CD4-positive, alpha-beta T cell treated with Interleukin-21 for 1 hour (primary cell): ENCODE results near the gene ACSL3.
"Not testable (repeated sequence)": the region's sequence is repeated elsewhere in the genome, so short reads cannot be mapped to it uniquely, and the experiment has no call there.

Source experiments
- DNase-seq: peaks from one replicate; pipeline ENCODE4 v3.0.0-alpha.2; 2020

ACSL3 gene

DNA sequence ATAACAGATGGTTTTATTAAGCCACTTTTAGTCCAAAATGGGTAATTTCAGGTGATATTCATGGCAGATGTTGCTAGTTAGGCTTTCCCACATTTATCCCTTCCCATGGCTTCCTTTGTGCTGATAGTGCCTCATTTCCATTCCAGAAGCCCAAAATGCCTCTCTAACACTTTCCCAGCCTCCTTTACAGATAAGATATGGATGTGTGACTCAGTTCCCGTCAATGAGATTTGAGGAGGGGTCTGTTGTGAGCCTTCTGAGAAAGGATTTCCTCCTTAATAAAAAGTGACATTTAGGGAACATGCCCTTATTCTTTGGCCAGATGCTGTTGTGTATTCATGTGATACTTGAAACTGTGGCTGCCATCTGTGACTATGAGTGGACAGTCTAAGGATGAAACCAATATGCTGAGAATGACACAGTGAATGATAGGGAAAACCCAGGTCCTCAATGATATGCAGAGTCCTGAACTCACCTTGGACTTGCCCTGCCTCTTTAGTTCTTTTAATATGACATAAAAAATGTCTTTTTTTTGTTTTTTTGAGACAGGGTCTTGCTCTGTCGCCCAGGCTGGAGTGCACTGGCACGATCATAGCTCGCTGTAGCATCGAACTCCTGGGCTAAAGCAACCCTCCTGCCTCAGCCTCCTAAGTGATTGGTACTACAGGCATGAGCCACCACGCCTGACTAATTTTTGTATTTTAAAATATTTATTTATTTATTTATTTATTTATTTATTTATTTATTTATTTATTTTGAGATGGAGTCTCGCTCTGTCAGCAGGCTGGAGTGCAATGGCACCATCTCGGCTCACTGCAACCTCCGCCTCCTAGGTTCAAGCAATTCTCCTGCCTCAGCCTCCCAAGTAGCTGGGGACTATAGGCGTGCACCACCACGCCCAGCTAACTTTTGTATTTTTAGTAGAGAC is 5.8 kb upstream of the ACSL3 start:
- DNase-seq: no peak

DNA sequence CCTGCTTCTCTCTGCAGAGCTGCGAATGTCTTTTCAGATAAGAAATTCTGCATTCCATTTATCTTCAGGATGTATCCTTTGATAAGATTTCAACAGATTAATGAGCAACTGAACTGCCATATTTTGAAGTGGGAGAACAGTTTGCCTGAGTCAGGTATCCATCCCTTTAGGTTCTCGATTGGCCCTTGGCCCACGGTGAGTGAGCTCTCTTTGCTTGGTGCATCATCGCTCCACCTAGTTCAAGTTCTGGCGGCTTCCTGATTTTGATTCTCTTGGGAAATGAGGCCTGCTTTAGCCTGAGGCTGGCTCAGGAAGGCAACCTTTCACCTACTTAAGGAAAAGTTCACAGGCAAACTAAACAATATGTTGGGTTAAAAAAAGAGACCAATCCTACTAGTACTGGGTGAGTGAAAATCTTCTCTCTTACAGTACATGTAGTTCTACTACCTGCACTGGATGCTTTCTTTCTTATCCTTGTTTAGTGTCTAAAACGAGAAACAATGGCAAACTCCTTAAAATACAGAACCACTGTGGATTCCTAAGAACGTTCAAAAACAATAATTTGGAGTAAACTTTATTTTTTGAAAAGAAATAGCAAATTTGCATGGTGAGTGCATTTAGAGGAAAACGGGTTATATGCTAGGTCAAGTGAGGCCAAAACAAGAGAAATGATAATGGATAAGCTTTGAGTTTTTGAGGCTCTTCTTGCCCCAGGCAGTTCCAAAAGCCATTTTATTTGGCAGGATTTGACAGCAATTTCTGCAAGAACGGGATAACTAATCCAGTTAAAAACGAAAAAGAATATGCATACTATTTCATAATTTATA is 837 bp upstream of the ACSL3 start:
- no peak for DNase-seq

DNA sequence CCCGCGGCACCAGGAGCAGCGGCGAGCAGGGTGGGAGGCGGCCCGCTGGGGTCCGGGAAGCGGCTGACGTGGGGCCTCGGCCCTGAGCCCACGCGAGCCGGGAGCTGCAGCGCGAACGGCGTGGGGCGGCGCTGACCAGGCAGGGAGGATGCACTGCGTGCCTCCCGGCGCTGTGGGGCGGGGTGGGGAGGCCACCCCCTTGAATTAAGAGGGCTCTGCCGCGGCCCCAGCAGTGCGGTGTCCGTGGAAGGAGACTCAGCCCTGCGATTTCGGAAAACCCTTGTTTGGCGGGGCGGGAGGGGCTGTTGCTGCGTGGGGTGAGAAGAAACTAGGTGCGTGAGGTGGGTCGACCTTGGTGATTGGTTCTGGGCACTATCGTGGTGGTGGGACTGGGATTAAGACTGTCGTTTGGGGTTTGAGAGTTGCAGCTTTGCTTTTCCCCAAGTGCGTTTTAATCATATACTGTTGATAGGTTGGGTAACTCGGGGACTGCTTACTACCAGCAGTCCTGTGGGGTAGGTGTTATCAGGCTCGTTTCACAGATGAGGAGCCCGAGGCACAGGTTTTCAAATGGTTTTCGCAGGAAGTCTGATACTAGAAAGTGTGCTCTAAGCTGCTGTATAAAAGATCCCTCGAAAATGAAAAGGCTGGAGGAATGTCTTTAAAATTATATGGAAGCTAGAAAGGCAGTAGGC is 722 bp downstream of the ACSL3 start:
- DNase-seq: peak; percentile 47

DNA sequence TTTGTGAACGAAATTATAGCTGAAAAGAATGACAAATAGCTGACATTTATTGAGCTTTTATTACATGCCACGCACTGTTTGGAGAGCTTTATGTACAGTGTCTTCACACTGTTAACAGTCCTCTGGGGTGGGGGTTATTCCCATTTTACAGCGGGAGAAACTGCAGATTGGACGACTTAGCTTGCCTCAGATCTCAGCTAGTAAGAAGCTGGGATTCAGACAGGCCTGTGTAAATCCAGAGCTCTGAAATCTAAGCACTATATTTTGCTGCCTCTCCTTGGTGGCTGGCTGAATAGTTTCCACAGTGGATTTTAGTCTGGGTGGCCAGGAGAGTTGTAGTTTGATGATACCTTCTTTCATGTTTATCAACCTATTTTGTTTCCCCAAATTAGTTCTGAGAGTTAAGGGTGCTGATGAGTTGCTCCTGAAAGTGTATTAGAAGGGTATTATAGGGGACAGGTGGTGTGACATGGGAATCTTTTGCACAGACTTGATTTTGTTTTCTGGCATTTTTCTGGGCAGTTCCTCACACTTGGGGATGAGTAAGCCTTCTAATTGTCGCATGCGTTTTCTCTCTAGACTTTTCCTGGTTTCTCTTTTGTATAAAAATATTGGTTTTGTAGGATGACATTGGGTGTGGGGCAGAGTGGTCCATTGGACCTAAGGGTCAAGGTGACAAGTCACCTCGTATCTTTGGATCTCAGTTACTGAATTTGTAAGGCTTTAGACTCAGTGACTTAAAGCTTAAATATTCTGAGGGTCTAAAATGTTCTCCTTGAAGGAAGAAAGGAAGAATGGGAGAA is 1.5 kb downstream of the ACSL3 start:
- no peak for DNase-seq

DNA sequence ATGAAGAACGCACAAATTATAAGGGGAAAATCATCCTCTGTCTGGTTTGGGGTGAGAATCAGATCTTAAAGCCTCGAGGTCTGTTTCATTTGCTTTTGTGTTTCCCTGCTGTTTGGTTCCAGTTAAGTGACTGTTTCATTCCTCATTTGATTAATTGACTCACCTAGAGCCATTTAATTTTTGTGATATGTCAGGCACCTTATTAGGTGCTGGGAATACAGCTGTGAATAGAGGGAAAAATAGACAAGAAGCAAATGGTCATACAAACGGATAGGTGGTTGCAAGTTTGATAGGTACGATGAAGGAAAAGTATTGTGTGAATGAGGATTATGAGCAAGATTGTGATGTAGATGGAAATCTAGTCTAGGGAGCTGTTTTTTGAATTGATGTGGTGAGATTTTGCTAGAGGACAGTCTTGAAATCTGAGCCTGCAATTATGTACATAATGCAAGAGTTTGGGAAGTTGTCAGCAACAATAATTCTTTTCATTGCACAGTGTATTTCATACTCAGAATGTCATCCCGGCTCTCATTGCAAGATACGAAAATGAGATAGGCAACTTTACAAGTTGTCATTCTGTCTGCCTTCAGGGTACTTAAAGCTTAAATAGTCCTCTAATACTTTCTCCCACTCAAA is 2.2 kb downstream of the ACSL3 start:
- DNase-seq: no peak

DNA sequence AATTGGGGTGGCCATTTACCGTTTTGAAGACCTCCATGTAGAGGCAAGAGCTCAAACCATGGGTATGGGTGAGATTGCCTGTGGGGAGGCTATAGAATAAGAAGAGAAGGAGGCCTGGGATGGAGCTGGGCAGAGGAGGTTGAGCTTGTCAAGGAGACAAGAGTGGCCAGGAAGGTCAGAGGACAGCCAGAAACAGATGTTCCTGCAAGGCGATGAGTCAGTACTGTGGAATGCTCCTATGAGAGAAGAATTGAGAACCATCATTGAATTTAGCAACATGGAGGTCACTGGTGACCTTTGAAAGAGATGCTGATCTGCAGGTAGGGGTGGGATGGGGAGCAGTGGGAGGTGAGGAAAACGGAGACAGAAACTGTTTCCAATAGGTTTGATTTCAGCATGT is 3.5 kb downstream of the ACSL3 start:
- DNase-seq: no peak

DNA sequence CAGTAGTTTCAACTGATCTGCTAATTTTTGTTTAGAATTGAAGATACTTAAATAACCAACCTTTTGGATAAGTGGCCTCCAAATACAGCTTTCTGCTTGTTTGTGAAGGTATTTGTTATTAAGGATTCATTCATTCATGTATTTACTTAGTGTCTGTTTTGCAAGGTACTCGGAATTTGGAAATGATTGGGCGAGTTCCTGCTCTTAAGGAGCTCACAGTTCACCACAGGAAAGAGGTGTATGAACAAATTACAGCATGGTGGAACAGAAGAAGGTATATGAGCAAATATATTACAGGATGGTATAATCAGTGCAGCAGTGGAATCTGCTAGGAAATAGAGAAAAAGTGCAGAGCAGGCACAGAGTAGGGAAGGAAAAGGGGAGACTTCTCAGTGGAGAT is 4.5 kb downstream of the ACSL3 start:
- no peak for DNase-seq

DNA sequence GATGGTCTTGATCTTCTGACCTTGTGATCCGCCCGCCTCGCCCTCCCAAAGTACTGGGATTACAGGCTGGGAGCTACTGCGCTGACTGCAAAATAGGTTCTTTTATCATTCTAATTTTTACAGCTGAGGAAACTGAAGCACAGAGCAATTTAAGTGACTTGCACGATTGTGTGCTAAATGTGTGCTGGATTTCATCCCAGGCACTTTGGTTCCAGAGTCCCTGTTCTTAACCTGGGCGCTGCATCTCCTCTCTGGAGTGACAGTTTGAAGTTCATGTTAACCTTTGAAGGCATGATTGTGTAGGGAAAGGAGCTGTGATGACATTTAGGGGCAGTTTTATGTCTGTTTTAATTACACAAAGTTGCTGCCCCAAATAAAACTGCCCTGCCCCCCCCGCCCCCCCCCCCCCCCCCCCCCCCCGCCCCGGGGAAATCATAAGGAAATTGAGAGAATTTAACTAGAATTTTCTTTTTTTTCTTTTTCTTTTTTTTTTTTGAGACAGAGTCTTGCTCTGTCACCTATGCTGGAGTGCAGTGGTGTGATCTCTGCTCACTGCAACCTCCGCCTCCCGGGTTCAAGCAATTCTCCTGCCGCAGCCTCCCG is 5.6 kb downstream of the ACSL3 start:
- no peak for DNase-seq

DNA sequence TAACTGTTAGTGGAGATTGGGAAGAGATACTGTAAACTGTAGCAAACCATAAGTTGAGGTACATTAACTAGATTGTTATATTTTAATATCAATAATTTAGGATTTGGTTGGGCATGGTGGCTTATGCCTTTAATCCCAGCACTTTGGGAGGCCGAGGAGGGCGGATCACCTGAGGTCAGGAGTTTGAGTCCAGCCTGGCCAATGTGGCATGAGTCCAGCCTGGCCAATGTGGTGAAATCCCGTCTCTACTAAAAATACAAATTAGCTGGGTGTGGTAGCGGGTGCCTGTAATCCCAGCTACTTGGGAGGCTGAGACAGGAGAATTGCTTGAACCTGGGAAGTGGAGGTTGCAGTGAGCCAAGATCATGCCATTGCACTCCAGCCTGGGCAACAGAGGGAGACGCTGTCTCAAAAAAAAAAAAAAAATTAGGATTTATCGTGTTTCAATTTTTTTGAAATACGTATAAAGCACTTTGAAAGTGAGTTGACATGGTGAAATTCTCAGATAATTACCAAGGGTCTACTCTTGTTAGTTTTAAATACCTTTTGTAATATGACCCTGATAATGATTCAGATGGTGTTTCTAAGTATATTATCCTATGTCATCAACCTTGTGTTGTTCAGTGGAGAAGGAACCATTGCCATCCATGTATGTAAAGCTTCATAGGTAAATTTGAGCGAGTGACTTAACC is 7.9 kb downstream of the ACSL3 start:
- not testable (repeated sequence) for DNase-seq

DNA sequence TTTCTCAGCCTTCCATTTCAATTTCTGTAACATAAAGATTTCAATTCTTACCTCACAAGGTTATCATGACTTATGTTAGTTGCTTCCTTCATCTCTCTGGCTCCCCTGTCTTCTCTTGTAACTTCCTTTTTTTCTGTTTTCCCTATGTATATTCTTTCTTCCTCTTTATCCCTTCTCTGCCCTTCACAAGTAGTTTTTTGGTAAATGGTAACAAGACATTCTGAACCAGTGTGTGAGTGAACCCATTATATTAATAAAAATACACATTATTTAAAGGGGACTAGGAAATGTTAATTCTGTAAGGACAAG is 8.4 kb downstream of the ACSL3 start:
- no peak for DNase-seq

DNA sequence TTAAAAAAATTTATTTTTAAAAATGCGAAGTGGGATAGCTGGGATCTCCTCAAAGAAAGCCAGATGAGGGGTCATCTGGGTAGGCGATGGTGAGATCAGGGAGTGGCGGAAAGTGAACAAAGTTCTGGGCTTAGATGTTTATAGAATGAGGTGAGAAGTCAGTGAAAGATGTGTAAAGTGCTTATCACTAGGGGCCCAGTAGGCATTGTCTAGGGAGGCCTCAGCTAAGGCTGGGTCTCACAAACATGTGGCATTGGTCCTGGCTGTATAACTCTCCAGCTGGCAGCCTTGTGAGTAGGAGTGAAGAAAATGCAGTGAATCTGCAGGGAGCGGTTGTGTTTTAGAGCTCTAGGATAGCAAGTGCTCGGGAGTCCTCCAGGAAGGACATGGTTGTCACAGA is 10.5 kb downstream of the ACSL3 start:
- DNase-seq: no peak

DNA sequence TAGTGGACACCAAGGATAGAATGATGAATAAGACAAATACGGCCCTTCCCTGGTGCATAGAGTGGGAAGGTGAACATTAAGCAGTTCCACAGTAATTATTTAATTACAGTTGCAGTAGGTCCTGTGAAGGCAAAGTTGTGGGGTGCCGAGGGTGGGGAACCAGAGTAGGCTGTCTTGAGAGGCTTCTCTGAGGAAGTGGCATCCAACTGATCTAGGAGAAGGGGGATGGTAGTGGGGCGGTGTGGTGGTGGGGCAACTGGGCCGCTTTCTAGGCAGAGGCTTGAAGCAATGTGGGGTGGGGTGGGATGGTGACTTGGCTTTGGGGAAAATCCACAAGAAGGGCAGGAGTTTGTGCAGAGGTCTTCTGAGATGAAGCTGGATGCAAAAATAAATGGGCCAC is 11.7 kb downstream of the ACSL3 start:
- DNase-seq: no peak

DNA sequence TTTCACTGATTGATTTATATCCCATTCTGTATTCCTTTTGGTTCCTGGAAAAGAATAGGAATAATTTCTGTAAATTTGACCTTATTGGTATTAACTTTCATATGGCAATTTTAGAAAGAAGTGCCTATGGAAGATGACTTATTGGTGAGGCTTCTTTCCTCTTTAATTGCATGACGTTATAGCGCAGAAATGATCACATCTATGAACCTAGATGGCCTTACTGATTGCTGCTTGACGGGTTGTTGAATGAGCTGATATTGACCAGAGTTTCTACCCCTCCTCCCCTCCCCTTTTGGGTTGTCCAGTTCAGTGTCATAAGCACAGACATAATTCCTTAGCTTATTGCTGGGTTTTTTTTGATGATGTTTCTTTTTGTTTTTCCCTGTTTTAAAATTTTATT is 14.6 kb downstream of the ACSL3 start:
- DNase-seq: no peak

DNA sequence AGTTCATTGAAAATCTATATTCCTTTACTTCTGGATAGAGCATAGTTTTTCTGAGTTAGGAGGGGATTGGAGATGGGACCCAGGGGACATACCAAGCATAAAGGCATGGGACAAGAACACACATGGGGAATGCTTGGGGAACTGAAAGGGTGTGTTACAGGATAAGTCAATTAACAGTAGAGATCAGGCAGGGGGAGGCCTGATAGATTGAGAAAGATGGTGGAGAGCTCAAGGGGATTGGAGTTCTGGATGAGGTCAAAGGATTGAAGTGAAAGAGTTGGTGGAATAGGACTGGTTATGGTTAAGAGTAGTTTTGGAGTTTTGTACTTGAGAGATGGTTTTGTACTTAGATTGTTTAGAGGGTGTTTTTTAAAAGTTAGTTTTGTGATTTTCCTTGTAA is 16.1 kb downstream of the ACSL3 start:
- DNase-seq: no peak

DNA sequence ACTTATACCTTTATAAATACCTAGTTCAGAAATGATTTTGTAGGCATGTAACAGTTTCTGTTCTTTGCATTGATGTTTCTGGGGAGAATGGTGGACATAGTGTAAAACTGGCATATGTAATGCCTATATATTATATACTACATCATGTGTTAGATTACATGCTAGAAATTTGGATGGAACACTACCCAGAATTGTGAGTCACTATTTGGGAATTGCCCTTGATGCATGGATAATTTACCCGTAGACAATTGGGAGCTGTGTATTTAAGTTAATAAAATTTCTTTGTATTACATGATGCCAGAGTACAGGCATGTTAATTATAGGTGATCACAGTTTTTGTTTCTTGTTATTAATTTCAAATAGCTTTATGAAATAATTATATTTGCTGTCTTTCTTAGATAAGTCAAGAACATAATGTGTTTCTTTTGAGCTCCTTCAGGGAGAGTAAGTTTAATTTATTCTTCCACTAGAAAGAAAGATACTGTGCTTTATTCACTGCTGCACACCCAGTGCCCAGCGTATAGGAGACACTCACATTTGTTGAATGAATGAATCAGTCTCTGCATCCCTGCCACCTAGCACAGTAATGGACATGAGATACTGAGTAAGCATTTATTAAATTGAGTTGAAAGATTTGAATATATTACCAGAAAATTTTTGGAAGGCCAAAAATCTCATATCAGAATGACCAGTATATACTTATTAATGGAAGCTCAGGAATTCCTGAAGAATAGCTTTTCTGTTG is 16.9 kb downstream of the ACSL3 start:
- no peak for DNase-seq

DNA sequence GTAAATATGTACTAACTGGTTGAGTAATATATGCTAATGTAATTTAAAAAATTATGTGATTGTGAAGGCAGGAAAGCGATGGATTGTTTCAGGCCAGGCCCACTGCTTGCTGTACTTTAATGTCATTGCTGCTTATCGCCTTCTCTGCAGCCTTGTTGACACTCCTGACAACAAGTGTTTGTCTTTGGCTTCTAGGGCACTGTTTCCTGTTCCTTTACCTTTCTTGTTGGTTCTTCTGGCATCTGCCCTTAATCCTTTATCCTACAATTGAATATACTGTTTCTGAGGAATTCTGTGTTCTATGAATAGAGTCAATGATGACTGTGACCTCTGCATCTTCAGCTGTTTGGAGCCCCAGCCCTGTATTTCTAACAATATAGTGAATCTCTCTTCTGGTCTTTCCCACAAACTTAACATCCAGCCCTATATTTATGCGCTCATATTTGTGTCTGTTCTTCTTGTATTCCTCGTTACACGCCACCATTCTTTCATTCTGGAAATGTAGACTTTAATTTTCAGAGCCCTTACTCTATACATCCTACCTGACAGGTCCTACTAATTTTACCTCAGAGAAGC is 17.6 kb downstream of the ACSL3 start:
- DNase-seq: no peak

DNA sequence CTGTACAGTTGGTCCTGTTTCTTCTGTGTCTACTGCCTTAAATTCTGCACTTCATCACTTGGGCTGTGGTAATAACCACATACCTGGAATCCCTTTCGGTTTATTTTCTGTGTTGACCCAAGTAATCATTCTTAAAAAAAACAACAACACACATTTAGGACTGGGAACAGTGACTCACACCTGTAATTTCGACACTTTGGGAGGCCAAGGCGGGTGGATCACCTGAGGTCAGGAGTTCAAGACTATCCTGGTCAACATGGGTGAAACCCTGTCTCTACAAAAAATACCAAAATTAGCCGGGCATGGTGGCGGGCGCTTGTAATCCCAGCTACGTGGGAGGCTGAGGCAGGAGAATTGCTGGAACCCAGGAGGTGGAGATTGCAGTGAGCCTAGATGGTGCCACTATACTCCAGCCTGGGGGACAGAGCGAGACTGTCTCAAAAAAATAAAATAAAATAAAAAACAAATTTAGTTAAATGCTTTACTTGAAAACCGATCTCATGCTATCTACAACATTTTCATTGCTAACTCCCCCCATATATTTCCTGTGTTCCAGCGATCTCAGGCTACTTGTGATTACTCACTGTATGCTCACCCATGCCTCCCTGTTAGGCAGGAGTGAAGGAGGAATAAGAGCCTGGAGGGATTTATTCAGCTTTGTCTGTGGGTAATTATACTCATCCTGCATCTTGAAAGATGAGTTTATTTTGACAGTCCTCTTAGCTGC is 18.2 kb downstream of the ACSL3 start:
- no peak for DNase-seq

DNA sequence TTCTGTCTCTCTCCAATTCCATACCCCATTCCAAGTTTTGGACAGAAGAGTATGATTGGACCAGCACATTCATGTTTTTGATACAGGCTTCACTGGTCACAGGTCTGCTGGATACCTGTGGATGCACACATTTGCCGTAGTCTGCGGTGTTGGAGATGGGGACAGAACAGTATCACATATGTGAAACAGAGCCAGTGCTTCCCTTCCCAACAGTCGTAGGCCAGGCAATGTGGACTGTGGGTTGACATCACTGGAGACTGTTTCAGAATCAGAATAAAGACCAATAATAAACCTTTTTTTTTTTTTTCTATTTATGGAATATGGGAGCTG is 18.7 kb downstream of the ACSL3 start:
- no peak for DNase-seq

DNA sequence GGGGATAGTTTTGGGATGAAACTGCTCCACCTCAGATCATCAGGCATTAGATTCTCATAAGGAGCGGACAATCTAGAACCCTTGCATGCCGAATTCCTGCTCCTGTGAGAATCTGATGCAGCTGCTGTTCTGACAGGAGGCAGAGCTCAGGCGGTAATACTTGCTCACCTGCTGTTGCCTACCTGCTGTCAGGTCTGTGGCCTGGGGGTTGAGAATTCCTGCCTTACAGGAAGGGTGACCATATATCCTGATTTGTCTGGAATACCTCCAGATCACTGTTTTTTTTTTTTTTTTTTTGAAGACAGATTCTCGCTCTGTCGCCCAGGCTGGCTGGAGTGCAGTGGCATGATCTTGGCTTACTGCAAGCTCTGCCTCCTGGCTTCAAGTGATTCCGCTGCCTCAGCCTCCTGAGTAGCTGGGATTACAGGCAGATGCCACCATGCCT is 21.7 kb downstream of the ACSL3 start:
- DNase-seq: no peak

DNA sequence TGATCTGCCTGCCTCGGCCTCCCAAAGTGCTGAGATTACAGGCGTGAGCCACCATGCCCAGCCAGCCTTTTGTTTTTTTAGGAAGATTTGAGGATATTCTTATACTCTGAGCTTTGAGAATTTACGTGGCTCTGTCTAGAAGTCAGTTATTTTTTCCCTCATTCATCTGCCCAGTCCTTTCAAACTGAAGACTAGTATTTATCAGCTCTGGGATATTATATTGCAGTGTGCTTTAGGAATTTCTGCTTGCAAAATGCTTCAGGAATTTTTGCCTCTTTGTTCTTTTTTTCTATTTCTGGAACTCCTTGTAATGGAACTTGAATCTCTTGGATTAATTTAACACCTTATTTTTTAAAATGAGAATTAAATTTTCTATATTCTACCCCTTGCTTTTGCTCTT is 22.6 kb downstream of the ACSL3 start:
- no peak for DNase-seq
